NCI-H187 treated with DMSO at 0.1 percent for 48 hours (cell line): ENCODE measurements around the gene FAM120B.

ENCODE experiments used
- DNase-seq: peaks from one replicate; lab custom pipeline; 2025; lab: John Stamatoyannopoulos, UW

The FAM120B gene

GRCh38 chr6:170286246-170286933 lies 20.2 kb upstream of the FAM120B start:
- no peak for DNase-seq

GRCh38 chr6:170286934-170287265 lies 19.7 kb upstream of the FAM120B start:
- no peak for DNase-seq

- DNase-seq = no peak
Observed at GRCh38 chr6:170287371-170287876, 19.1 kb upstream of the FAM120B start.

GRCh38 chr6:170288091-170288631 lies 18.4 kb upstream of the FAM120B start:
- no peak for DNase-seq

GRCh38 chr6:170288852-170289179 lies 17.7 kb upstream of the FAM120B start:
- DNase-seq = no peak

- DNase-seq = no peak
Observed at GRCh38 chr6:170289180-170289931, 17.2 kb upstream of the FAM120B start.

GRCh38 chr6:170289951-170290295 lies 16.6 kb upstream of the FAM120B start:
- DNase-seq = no peak

- DNase-seq = no peak
Observed at GRCh38 chr6:170290296-170291128, 16.0 kb upstream of the FAM120B start, which contains the start of gene DLL1. TSS of gene DLL1 (minus strand) at chr6:170291078. CDS start at chr6:170290139, 939 bp downstream.

GRCh38 chr6:170291271-170292110 lies 15.1 kb upstream of the FAM120B start:
- peak; percentile 44 for DNase-seq

- no peak for DNase-seq
Observed at GRCh38 chr6:170292111-170292406, 14.5 kb upstream of the FAM120B start.

GRCh38 chr6:170292407-170293158 lies 14.0 kb upstream of the FAM120B start:
- no peak for DNase-seq

GRCh38 chr6:170293341-170294231 lies 13.0 kb upstream of the FAM120B start:
- no peak for DNase-seq

GRCh38 chr6:170294298-170294730 lies 12.2 kb upstream of the FAM120B start:
- DNase-seq = no peak

GRCh38 chr6:170294813-170295509 lies 11.6 kb upstream of the FAM120B start:
- DNase-seq = no peak

GRCh38 chr6:170295510-170296422 lies 10.8 kb upstream of the FAM120B start:
- no peak for DNase-seq

- DNase-seq = no peak
Observed at GRCh38 chr6:170296423-170296745, 10.2 kb upstream of the FAM120B start.

- no peak for DNase-seq
Observed at GRCh38 chr6:170296746-170297575, 9.6 kb upstream of the FAM120B start.
